ENCODE data around the gene OLIG2.
A peak's percentile ranks its signal among the peaks of the same experiment; 100 is the strongest.

The OLIG2 gene

DNA sequence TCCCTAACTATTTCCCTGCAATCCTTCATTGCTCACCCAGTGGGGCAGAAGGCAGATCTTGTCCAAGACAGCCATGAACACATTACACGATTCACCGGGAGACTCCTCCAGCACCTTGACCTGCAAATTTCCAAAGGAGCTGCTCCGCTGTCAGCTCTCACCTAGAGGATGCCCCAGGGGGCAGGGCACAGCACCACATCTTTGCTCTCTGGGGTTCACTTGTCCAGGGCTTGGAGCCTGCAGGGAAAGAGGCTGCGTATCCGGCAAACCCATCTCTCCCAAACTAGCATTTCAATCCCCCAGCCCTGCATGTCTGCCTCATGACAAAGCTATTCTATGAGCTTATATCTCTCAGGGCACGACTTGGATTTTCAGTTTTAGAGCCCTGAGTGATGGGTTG, 35.1 kb upstream of the OLIG2 start:
- no peak for TF ChIP-seq CTCF (IDR thresholded peaks at IDR 0.05; ENCODE audit: low read depth, low read length)
- in situ Hi-C loops (cut with HindIII; ENCODE audit: low sequenced_read_pairs) = no loop called here
- no peak overlapping the region for H3K4me3 ChIP-seq (ENCODE audit: low read depth, low read length)
- no peak for DNase-seq (ENCODE audit: low read depth, low spot score)

GRCh38 chr21:32991361-32991760, 34.4 kb upstream of the OLIG2 start:
- no peak overlapping the region for H3K4me3 ChIP-seq (ENCODE audit: low read depth, low read length)
- DNase-seq (ENCODE audit: low read depth, low spot score) = no peak
- in situ Hi-C loops (cut with HindIII; ENCODE audit: low sequenced_read_pairs) = no loop called here
- no peak for TF ChIP-seq CTCF (IDR thresholded peaks at IDR 0.05; ENCODE audit: low read depth, low read length)

- no peak overlapping the region for H3K4me3 ChIP-seq (ENCODE audit: low read depth, low read length)
- in situ Hi-C loops (cut with HindIII; ENCODE audit: low sequenced_read_pairs) = no loop called here
- no peak for DNase-seq (ENCODE audit: low read depth, low spot score)
- no peak for TF ChIP-seq CTCF (IDR thresholded peaks at IDR 0.05; ENCODE audit: low read depth, low read length)
Measured at GRCh38 chr21:32993894-32994293, 31.8 kb upstream of the OLIG2 start.

DNA sequence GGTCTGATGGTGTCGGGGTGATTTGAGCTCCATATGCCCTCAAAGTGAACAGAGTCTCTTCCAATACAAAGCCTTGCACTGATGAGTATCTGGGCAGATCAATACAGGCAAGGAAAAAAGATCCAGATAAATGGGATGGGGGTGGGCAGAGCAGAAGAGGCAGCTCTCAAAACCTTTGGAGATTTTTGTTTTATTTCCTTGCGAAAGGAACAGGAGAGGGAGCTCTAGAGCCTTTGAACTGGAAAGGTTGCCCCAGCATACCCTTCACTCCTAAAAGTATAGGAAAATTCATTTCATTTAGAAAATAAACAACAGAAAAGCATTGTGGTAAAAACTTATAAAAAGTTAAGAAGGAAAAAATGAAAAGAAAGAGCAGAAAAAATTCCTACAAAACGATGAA, 31.4 kb upstream of the OLIG2 start:
- DNase-seq (ENCODE audit: low read depth, low spot score) = peak; percentile 10
- in situ Hi-C loops (cut with HindIII; ENCODE audit: low sequenced_read_pairs) = no loop called here
- TF ChIP-seq CTCF (IDR thresholded peaks at IDR 0.05; ENCODE audit: low read depth, low read length) = peak; percentile 49
- no peak overlapping the region for H3K4me3 ChIP-seq (ENCODE audit: low read depth, low read length)

- no peak overlapping the region for H3K4me3 ChIP-seq (ENCODE audit: low read depth, low read length)
- in situ Hi-C loops (cut with HindIII; ENCODE audit: low sequenced_read_pairs) = no loop called here
- TF ChIP-seq CTCF (IDR thresholded peaks at IDR 0.05; ENCODE audit: low read depth, low read length) = no peak
- no peak for DNase-seq (ENCODE audit: low read depth, low spot score)
Measured at GRCh38 chr21:33007747-33008146, 18.0 kb upstream of the OLIG2 start.

DNA sequence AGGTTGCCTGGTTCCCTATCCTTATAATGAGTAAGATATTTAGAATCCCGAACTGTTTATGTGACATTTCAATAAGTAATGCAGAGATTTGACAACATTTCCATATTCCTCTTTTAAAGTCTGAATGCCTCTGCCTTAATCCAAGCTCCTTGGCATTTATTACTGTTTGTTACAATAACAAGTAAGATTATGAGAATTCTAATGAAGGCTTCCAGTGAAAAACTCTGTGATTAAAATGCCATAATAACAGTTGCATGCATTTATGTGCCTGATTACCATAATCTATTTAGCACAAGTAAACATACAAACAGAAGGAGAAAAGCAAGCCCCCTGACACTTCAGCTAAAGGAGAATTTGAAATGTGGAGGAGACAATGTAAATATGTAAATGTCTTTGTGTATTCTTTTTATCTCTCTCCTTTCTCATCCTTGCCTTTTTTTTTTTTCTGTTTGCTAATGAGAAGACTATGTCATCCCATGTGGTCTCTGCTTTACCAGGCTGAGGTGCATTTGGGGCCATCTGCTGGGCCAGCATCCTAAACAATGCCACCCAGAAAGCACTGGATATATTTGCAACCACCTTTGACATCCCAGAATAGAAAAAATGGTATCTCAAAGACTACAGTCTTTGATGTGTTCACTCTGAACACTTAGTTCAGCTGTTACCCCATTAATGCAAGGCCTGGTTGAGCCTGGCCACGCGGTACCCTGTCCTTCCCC, 17.2 kb upstream of the OLIG2 start:
- no peak overlapping the region for H3K4me3 ChIP-seq (ENCODE audit: low read depth, low read length)
- DNase-seq (ENCODE audit: low read depth, low spot score) = no peak
- in situ Hi-C loops (cut with HindIII; ENCODE audit: low sequenced_read_pairs) = no loop called here
- TF ChIP-seq CTCF (IDR thresholded peaks at IDR 0.05; ENCODE audit: low read depth, low read length) = no peak
